ENCODE results near the gene NBAS. TPM values are rescaled to one million over a fixed set of nuclear protein-coding genes. Genes with fewer than 3 reads are reported as not detected.

Gene NBAS
- total RNA-seq, 3 donors from 2014 or later (not counting 1 experiment from before 2014, with no cell fraction given): 27.8 to 34.7 (median 29.2) TPM

- ATAC-seq: no peak
Measured at GRCh38 chr2:15566912-15567311, 5.8 kb upstream of the NBAS start.

GRCh38 chr2:15565994-15566671 lies 5.0 kb upstream of the NBAS start:
- H3K27me3 ChIP-seq (ENCODE audit: control insufficient read depth, insufficient read depth, low read length): no peaks in the 10 kb centered on the region
- ATAC-seq (no peak), DNase-seq (no peak)
- H3K9me3 ChIP-seq (ENCODE audit: control insufficient read depth, insufficient read depth, low read length): no peaks in the 10 kb centered on the region
- TF ChIP-seq, protein P1, sequence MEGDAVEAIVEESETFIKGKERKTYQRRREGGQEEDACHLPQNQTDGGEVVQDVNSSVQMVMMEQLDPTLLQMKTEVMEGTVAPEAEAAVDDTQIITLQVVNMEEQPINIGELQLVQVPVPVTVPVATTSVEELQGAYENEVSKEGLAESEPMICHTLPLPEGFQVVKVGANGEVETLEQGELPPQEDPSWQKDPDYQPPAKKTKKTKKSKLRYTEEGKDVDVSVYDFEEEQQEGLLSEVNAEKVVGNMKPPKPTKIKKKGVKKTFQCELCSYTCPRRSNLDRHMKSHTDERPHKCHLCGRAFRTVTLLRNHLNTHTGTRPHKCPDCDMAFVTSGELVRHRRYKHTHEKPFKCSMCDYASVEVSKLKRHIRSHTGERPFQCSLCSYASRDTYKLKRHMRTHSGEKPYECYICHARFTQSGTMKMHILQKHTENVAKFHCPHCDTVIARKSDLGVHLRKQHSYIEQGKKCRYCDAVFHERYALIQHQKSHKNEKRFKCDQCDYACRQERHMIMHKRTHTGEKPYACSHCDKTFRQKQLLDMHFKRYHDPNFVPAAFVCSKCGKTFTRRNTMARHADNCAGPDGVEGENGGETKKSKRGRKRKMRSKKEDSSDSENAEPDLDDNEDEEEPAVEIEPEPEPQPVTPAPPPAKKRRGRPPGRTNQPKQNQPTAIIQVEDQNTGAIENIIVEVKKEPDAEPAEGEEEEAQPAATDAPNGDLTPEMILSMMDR (IDR thresholded peaks at IDR 0.05): no peak
- H3K4me1 ChIP-seq (ENCODE audit: control insufficient read depth, insufficient read depth, low read length): peaks cover 4% of the 10 kb centered on the region
- H3K27ac Mint-ChIP-seq: no peak overlapping the region
- H3K27me3 Mint-ChIP-seq (ENCODE audit: low read depth in 2 of 2): peaks cover 36 to 49% of the 10 kb centered on the region in 2 donors
- no peaks in the 10 kb centered on the region for H3K36me3 ChIP-seq (ENCODE audit: control insufficient read depth, insufficient read depth, low read length)
- H3K27ac ChIP-seq (ENCODE audit: low read length): no peak overlapping the region
- intact Hi-C loops (cut with micrococcal nuclease): no loop called here
- peaks cover 9 to 13% of the 10 kb centered on the region in 2 donors for H3K4me1 Mint-ChIP-seq
- H3K36me3 Mint-ChIP-seq: no peaks in the 10 kb centered on the region
- no peak overlapping the region for H3K4me3 Mint-ChIP-seq
- no peaks in the 10 kb centered on the region for H3K9me3 Mint-ChIP-seq
- no peak overlapping the region for H3K4me3 ChIP-seq (ENCODE audit: low read length)
- 43% methylated on average over 1 of the region's 2 CpGs for WGBS (ENCODE audit: insufficient coverage)

More at GRCh38 chr2:15566912-15567311, 5.8 kb upstream of the NBAS start:
- intact Hi-C loops (cut with micrococcal nuclease): no loop called here
- Mint-ChIP-seq H3K4me1 (peaks cover 2 to 5% of the 10 kb centered on the region in 2 donors), H3K9me3 (no peaks in the 10 kb centered on the region), H3K36me3 (no peaks in the 10 kb centered on the region), H3K4me3 (no peak overlapping the region), H3K27me3 (ENCODE audit: low read depth in 2 of 2) (peaks cover 36 to 49% of the 10 kb centered on the region in 2 donors), H3K27ac (no peak overlapping the region)
- Histone ChIP-seq H3K27ac (ENCODE audit: low read length) (no peak overlapping the region), H3K4me3 (ENCODE audit: low read length) (no peak overlapping the region), H3K27me3 (ENCODE audit: control insufficient read depth, insufficient read depth, low read length) (no peaks in the 10 kb centered on the region), H3K4me1 (ENCODE audit: control insufficient read depth, insufficient read depth, low read length) (no peaks in the 10 kb centered on the region), H3K9me3 (ENCODE audit: control insufficient read depth, insufficient read depth, low read length) (no peaks in the 10 kb centered on the region), H3K36me3 (ENCODE audit: control insufficient read depth, insufficient read depth, low read length) (no peaks in the 10 kb centered on the region)
- no peak for DNase-seq
- TF ChIP-seq, protein P1 (IDR thresholded peaks at IDR 0.05): no peak
- 87% methylated on average over 5 of the region's 6 CpGs for WGBS (ENCODE audit: insufficient coverage)

GRCh38 chr2:15565392-15565791 lies 4.3 kb upstream of the NBAS start:
- intact Hi-C loops (cut with micrococcal nuclease): no loop called here

More at GRCh38 chr2:15565392-15565791, 4.3 kb upstream of the NBAS start:
- H3K9me3 ChIP-seq (ENCODE audit: control insufficient read depth, insufficient read depth, low read length): no peaks in the 10 kb centered on the region
- peaks cover 6% of the 10 kb centered on the region for H3K4me1 ChIP-seq (ENCODE audit: control insufficient read depth, insufficient read depth, low read length)
- H3K27me3 ChIP-seq (ENCODE audit: control insufficient read depth, insufficient read depth, low read length): no peaks in the 10 kb centered on the region
- Mint-ChIP-seq H3K27me3 (ENCODE audit: low read depth in 2 of 2) (peaks cover 35 to 49% of the 10 kb centered on the region in 2 donors), H3K9me3 (no peaks in the 10 kb centered on the region), H3K4me1 (peaks cover 17 to 18% of the 10 kb centered on the region in 2 donors), H3K27ac (no peak overlapping the region), H3K36me3 (no peaks in the 10 kb centered on the region), H3K4me3 (no peak overlapping the region)
- no peak overlapping the region for H3K4me3 ChIP-seq (ENCODE audit: low read length)
- DNase-seq (no peak), ATAC-seq (no peak)
- 100% methylated on average over 2 of the region's 3 CpGs for WGBS (ENCODE audit: insufficient coverage)
- TF ChIP-seq, protein P1 (IDR thresholded peaks at IDR 0.05): no peak
- no peaks in the 10 kb centered on the region for H3K36me3 ChIP-seq (ENCODE audit: control insufficient read depth, insufficient read depth, low read length)
- H3K27ac ChIP-seq (ENCODE audit: low read length): no peak overlapping the region

Data from natural killer cell (primary cell).